A549 (cell line): ENCODE measurements around the gene KSR1. TPM values are rescaled to one million over a fixed set of nuclear protein-coding genes. Genes with fewer than 3 reads are reported as not detected.
"Not testable (repeated sequence)": the region's sequence is repeated elsewhere in the genome, so short reads cannot be mapped to it uniquely, and the experiment has no call there.

ENCODE experiments used
- ATAC-seq, 2 experiments: fragments of 200-7000 bp in 1 of 2; fragments of >200 bp in 1 of 2; cut with Nextera tagmentation in 1 of 2; cut with Tn5 transposase in 1 of 2; 3 replicates each; pipeline versions ENCODE4 v1.8.0 to v1.9.1; 2018 to 2020; ENCODE audit warnings: mild to moderate bottlenecking in 1 of 2, moderate library complexity in 1 of 2
- CTCF ChIA-PET: fragments of 300-600 bp; sonication (Branson Sonifier 250); formaldehyde crosslinking; extraction: SDS; loops from one replicate; lab custom pipeline; 2021; ENCODE audit warnings: antibody characterized with exemption, inconsistent platforms; lab: Yijun Ruan, JAX
- POLR2A ChIA-PET: fragments of 350-600 bp; formaldehyde crosslinking; extraction: SDS; loops from one replicate; lab custom pipeline; 2021; ENCODE audit warnings: antibody characterized with exemption, inconsistent platforms; lab: Yijun Ruan, JAX
- DNase-seq, 2 experiments: peaks; one replicate each; pipeline versions ENCODE4 v3.0.0 to v3.0.0-alpha.2; 2011 to 2016; ENCODE audit warnings: low read depth in 1 of 2, low spot score in 1 of 2
- FAIRE-seq: peaks from 2 replicates; lab custom pipeline; 2011; peaks lifted over from hg19 to GRCh38; lab: Jason Lieb, UNC
- H3K27ac ChIP-seq, 2 experiments: fragments of >200 bp; sonication (Bioruptor Twin); formaldehyde crosslinking; 3 replicates each; pipeline ENCODE4 v1.5.1; 2016 to 2017
- H3K4me1 ChIP-seq: fragments of >200 bp; sonication (Bioruptor Twin); formaldehyde crosslinking; 3 replicates; pipeline ENCODE4 v1.6.1; 2016
- H3K4me2 ChIP-seq: fragments of >200 bp; sonication (Bioruptor Twin); formaldehyde crosslinking; 3 replicates; pipeline ENCODE4 v1.6.1; 2016
- H3K4me3 ChIP-seq: fragments of >200 bp; sonication (Bioruptor Twin); formaldehyde crosslinking; 3 replicates; pipeline ENCODE4 v1.5.1; 2016
- H3K9me3 ChIP-seq: fragments of >200 bp; sonication (Bioruptor Twin); formaldehyde crosslinking; 3 replicates; pipeline ENCODE4 v1.6.1; 2016
- CBX8 ChIP-seq: fragments of 200-600 bp; sonication (generic); IDR thresholded peaks from 2 replicates; pipeline ENCODE4 v1.6.1; 2016
- E2F6 ChIP-seq: IDR thresholded peaks from 2 replicates; pipeline ENCODE4 v1.6.1; 2012; ENCODE audit warnings: low read depth, borderline replicate concordance
- HEYL ChIP-seq: fragments of 250-450 bp; sonication (Bioruptor Pico); IDR thresholded peaks from 2 replicates; pipeline ENCODE4 v1.8.0; 2021; ENCODE audit warnings: mild to moderate bottlenecking, moderate library complexity
- HMGXB4 ChIP-seq: fragments of 250-450 bp; sonication (Bioruptor Pico); IDR thresholded peaks from 2 replicates; pipeline ENCODE4 v1.5.0; 2021; ENCODE audit warnings: mild to moderate bottlenecking, moderate library complexity, borderline replicate concordance
- HOXA7 ChIP-seq: fragments of 250-450 bp; sonication (Bioruptor Pico); IDR thresholded peaks from 2 replicates; pipeline ENCODE4 v1.5.0; 2020; ENCODE audit warnings: mild to moderate bottlenecking, moderate library complexity
- HOXB5 ChIP-seq: fragments of 250-450 bp; sonication (Bioruptor Pico); IDR thresholded peaks from 2 replicates; pipeline ENCODE4 v1.5.0; 2020; ENCODE audit warnings: mild to moderate bottlenecking, moderate library complexity
- JUN ChIP-seq, 2 experiments: fragments of >200 bp; sonication (Bioruptor Twin); formaldehyde crosslinking; IDR thresholded peaks; 2 replicates in 1 of 2; 3 replicates in 1 of 2; pipeline ENCODE4 v1.6.1; 2016 to 2017
- KDM1A ChIP-seq: fragments of 200-600 bp; sonication (generic); IDR thresholded peaks from 2 replicates; pipeline ENCODE4 v1.6.1; 2016; ENCODE audit warnings: low read depth, mild to moderate bottlenecking
- MAX ChIP-seq: IDR thresholded peaks from 2 replicates; pipeline ENCODE4 v1.6.1; 2012
- MAZ ChIP-seq: fragments of 150-350 bp; IDR thresholded peaks from 2 replicates; pipeline ENCODE4 v1.6.1; 2014; ENCODE audit warnings: antibody characterized with exemption, low read depth, low read length, borderline replicate concordance
- MYC ChIP-seq: IDR thresholded peaks from 2 replicates; pipeline ENCODE4 v1.6.1; 2012; ENCODE audit warnings: mild to moderate bottlenecking, inconsistent platforms, low read length, improper control_type of control experiment, borderline replicate concordance
- NFE2L2 ChIP-seq: fragments of 150-350 bp; conservative IDR thresholded peaks from 2 replicates; pipeline ENCODE4 v1.6.1; 2014; ENCODE audit warnings: low read length
- PBX3 ChIP-seq: IDR thresholded peaks from 2 replicates; pipeline ENCODE4 v1.6.1; 2012
- PHF8 ChIP-seq: fragments of 200-600 bp; sonication (generic); IDR thresholded peaks from 2 replicates; pipeline ENCODE4 v1.6.1; 2016; ENCODE audit warnings: low read depth, mild to moderate bottlenecking, antibody characterized with exemption, moderate library complexity, borderline replicate concordance
- POLR2A ChIP-seq: IDR thresholded peaks from 2 replicates; pipeline ENCODE4 v1.6.1; 2012; ENCODE audit warnings: mild to moderate bottlenecking, low read length
- POLR2AphosphoS2 ChIP-seq: conservative IDR thresholded peaks from 2 replicates; pipeline ENCODE4 v1.6.1; 2012; ENCODE audit warnings: low read length, improper control_type of control experiment, inconsistent platforms
- RARB ChIP-seq: fragments of 250-450 bp; sonication (Bioruptor Pico); IDR thresholded peaks from 2 replicates; pipeline ENCODE4 v1.8.0; 2021; ENCODE audit warnings: mild to moderate bottlenecking, moderate library complexity
- RCOR1 ChIP-seq: fragments of 150-350 bp; IDR thresholded peaks from 2 replicates; pipeline ENCODE4 v1.6.1; 2014; ENCODE audit warnings: antibody characterized with exemption, low read length, low read depth
- RFX5 ChIP-seq: fragments of 450-650 bp; IDR thresholded peaks from 2 replicates; pipeline ENCODE4 v1.7.1; 2014; ENCODE audit warnings: antibody characterized with exemption, mild to moderate bottlenecking, moderate library complexity
- SREBF2 ChIP-seq: fragments of 450-650 bp; IDR thresholded peaks from 2 replicates; pipeline ENCODE4 v1.6.1; 2014; ENCODE audit warnings: mild to moderate bottlenecking, moderate library complexity
- TP53 ChIP-seq: fragments of 250-450 bp; sonication (Bioruptor Pico); IDR thresholded peaks from 2 replicates; pipeline ENCODE4 v1.5.0; 2021; ENCODE audit warnings: mild to moderate bottlenecking, moderate library complexity
- ZFP36 ChIP-seq: fragments of 450-650 bp; IDR thresholded peaks from 2 replicates; pipeline ENCODE4 v1.6.1; 2014; ENCODE audit warnings: borderline replicate concordance; ENCODE audit not compliant: partially characterized antibody
- ZNF302 ChIP-seq: fragments of 250-450 bp; sonication (Bioruptor Pico); IDR thresholded peaks from 2 replicates; pipeline ENCODE4 v1.9.0; 2021; ENCODE audit warnings: inconsistent platforms, mild to moderate bottlenecking, moderate library complexity
- WGBS: methylation state at CpG from one replicate; pipeline ENCODE4 v1.1.6; 2017; ENCODE audit errors: missing lambda C conversion rate; 5-methylcytosine and 5-hydroxymethylcytosine counted together
- polyA plus RNA-seq, 4 experiments: library from polyadenylated mRNA; depleted of rRNA in 3 of 4; stranded (reverse); fragments of >200 nt; fragmentation: RNase III in 1 of 4; extraction: RNeasy Plus Mini Kit Qiagen cat#74134 plus additional on column Dnase treatment in 1 of 4; gene quantifications; 2 replicates in 3 of 4; 3 replicates in 1 of 4; pipeline ENCODE4 v1.2.3, GENCODE V29; 2011 to 2017

Gene KSR1
- polyA plus RNA-seq, 2 of the 4 experiments (the other 2 are of a cell fraction) = 13.3 to 14.6 TPM

- ChIA-PET POLR2A (no interaction called here), CTCF (interaction anchor here (1.6 kb wide), 1 partner anchor 18 kb away, joined by 3 read pairs; no protein-coding TSS in a partner anchor)
- DNase-seq = no peak
- TF ChIP-seq NFE2L2 (no peak), E2F6 (no peak), KDM1A (no peak), MAX (no peak)
- 88% methylated on average over 10 of the region's 10 CpGs for WGBS
- no peaks in the 10 kb centered on the region for H3K4me1 ChIP-seq
- no peak overlapping the region for H3K4me2 ChIP-seq
- H3K27ac ChIP-seq = no peak overlapping the region
- no peak overlapping the region for H3K4me3 ChIP-seq
- H3K9me3 ChIP-seq = no peaks in the 10 kb centered on the region
- FAIRE-seq = no peak
- no peak for ATAC-seq
Observed at GRCh38 chr17:27627514-27627913, 171.3 kb downstream of the KSR1 start.

GRCh38 chr17:27628376-27628775 is 172.1 kb downstream of the KSR1 start:
- no peak overlapping the region for H3K4me3 ChIP-seq
- ChIA-PET CTCF (interaction anchor here (0.8 to 2.4 kb wide), 4 partner anchors 18 to 128 kb away, joined by 3 to 7 read pairs (median 5); no protein-coding TSS in a partner anchor), POLR2A (no interaction called here)
- ATAC-seq = no peak
- DNase-seq = no peak
- TF ChIP-seq MAZ (no peak), CBX8 (no peak), JUN (IDR thresholded peaks at IDR 0.05) (no peak), POLR2AphosphoS2 (no peak), PBX3 (no peak), HEYL (CRISPR knock-in tag) (no peak), ZNF302 (CRISPR knock-in tag) (no peak), MYC (no peak), SREBF2 (no peak), HOXA7 (CRISPR knock-in tag) (no peak), HOXB5 (CRISPR knock-in tag) (no peak), POLR2A (no peak), RARB (no peak), TP53 (CRISPR knock-in tag) (no peak), PHF8 (no peak), ZFP36 (no peak), HMGXB4 (no peak), RCOR1 (no peak), RFX5 (no peak)
- no peaks in the 10 kb centered on the region for H3K4me1 ChIP-seq
- H3K4me2 ChIP-seq = no peak overlapping the region
- FAIRE-seq = no peak
- H3K9me3 ChIP-seq = no peaks in the 10 kb centered on the region
- H3K27ac ChIP-seq = no peak overlapping the region
- 92% methylated on average over 5 of the region's 5 CpGs for WGBS

GRCh38 chr17:27629260-27629659 is 173.0 kb downstream of the KSR1 start:
- CTCF ChIA-PET = interaction anchor here (0.8 to 2.4 kb wide), 3 partner anchors 22 to 127 kb away, joined by 4 to 7 read pairs (median 6); no protein-coding TSS in a partner anchor
- H3K9me3 ChIP-seq, H3K27ac ChIP-seq, DNase-seq, ATAC-seq, H3K4me2 ChIP-seq, FAIRE-seq, POLR2A ChIA-PET, H3K4me3 ChIP-seq, H3K4me1 ChIP-seq: not testable (repeated sequence)
- 91% methylated on average over 3 of the region's 3 CpGs for WGBS
